GM12891 (cell line): ENCODE measurements around the gene HSD17B13.
A peak's percentile ranks its signal among the peaks of the same experiment; 100 is the strongest.
"Not testable (repeated sequence)": the region's sequence is repeated elsewhere in the genome, so short reads cannot be mapped to it uniquely, and the experiment has no call there.

Source experiments
- DNase-seq: peaks from one replicate; pipeline ENCODE4 v3.0.0; 2011; ENCODE audit warnings: low spot score; ENCODE audit not compliant: insufficient read length
- FAIRE-seq: peaks from 2 replicates; lab custom pipeline; 2011; peaks lifted over from hg19 to GRCh38; lab: Jason Lieb, UNC
- PAX5 ChIP-seq: IDR thresholded peaks from 2 replicates; pipeline ENCODE4 v1.6.1; 2011; ENCODE audit warnings: low read length, moderate library complexity, mild to moderate bottlenecking; ENCODE audit not compliant: insufficient read depth, severe bottlenecking
- POLR2A ChIP-seq: IDR thresholded peaks from 2 replicates; pipeline ENCODE4 v1.6.1; 2011; ENCODE audit warnings: low read depth, low read length, control low read depth
- POLR2AphosphoS5 ChIP-seq: IDR thresholded peaks from 2 replicates; pipeline ENCODE4 v1.6.1; 2011; ENCODE audit warnings: low read depth, low read length, control low read depth
- POU2F2 ChIP-seq: IDR thresholded peaks from 2 replicates; pipeline ENCODE4 v1.6.1; 2011; ENCODE audit warnings: low read depth, mild to moderate bottlenecking, control low read depth, low read length, moderate library complexity
- SPI1 ChIP-seq: IDR thresholded peaks from 2 replicates; pipeline ENCODE4 v1.6.1; 2011; ENCODE audit warnings: low read depth, low read length, control low read depth
- TAF1 ChIP-seq: IDR thresholded peaks from 2 replicates; pipeline ENCODE4 v1.6.1; 2011; ENCODE audit warnings: low read depth, low read length, control low read depth

Gene HSD17B13

GRCh38 chr4:87304745-87305432 lies 17.8 kb downstream of the HSD17B13 start:
- DNase-seq (no peak), FAIRE-seq (no peak)
- TF ChIP-seq POLR2A (no peak), TAF1 (no peak), SPI1 (no peak), POU2F2 (no peak), POLR2AphosphoS5 (no peak), PAX5 (no peak)

DNA sequence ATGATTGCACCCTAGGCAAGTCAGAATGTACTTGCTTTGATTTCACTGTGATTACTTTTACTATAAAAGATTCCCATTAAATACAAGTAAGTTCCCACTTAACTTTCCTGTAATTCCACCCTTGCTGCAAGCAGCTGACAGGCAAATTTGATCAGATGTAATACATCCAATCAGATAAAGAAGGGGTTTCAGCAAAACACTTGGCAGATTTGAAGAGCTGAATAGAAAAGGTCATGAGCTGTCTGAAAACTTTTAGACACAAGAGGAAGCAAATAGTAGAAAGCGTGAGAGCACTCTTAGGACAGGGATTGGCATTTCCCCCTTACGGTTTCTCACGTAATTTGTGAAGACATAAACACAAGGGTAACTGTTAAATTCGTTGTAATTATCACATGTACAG lies 22.8 kb downstream of the HSD17B13 start:
- TF ChIP-seq SPI1 (no peak), PAX5 (no peak)
- DNase-seq (no peak), FAIRE-seq (no peak)

GRCh38 chr4:87298362-87298761 lies 24.3 kb downstream of the HSD17B13 start:
- DNase-seq = no peak
- FAIRE-seq = no peak
- no peak for TF ChIP-seq PAX5
- no peak for TF ChIP-seq SPI1
- no peak for TF ChIP-seq POLR2AphosphoS5
- TF ChIP-seq POLR2A = no peak
- no peak for TF ChIP-seq POU2F2
- no peak for TF ChIP-seq TAF1

GRCh38 chr4:87294911-87295310 lies 27.8 kb downstream of the HSD17B13 start:
- not testable (repeated sequence) for FAIRE-seq, DNase-seq

GRCh38 chr4:87293889-87294288 lies 28.8 kb downstream of the HSD17B13 start:
- not testable (repeated sequence) for FAIRE-seq, DNase-seq

GRCh38 chr4:87286970-87287369 lies 35.7 kb downstream of the HSD17B13 start:
- FAIRE-seq (no peak), DNase-seq (no peak)
- TF ChIP-seq POLR2AphosphoS5 (no peak), TAF1 (no peak), POU2F2 (no peak), PAX5 (no peak), POLR2A (no peak), SPI1 (no peak)

GRCh38 chr4:87284268-87284667 lies 38.4 kb downstream of the HSD17B13 start:
- DNase-seq, FAIRE-seq: not testable (repeated sequence)

DNA sequence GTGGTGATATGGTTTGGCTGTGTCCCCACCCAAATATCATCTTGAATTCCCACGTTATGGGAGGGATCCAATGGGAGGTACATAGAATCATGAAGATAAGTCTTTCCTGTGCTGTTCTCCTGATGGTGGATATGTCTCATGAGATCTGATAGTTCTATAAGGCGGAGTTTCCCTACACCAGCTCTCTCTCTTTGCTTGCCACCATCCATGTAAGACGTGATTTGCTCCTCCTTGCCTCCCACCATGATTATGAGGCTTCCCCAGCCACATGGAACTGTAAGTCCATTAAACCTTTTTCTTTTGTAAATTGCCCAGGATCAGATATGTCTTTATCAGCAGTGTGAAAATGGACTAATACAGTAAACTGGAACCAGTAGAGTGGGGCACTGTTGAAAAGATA lies 39.5 kb downstream of the HSD17B13 start:
- no peak for FAIRE-seq
- TF ChIP-seq TAF1 (no peak), POLR2AphosphoS5 (no peak), PAX5 (no peak), POU2F2 (no peak), SPI1 (no peak), POLR2A (no peak)
- DNase-seq = no peak

DNA sequence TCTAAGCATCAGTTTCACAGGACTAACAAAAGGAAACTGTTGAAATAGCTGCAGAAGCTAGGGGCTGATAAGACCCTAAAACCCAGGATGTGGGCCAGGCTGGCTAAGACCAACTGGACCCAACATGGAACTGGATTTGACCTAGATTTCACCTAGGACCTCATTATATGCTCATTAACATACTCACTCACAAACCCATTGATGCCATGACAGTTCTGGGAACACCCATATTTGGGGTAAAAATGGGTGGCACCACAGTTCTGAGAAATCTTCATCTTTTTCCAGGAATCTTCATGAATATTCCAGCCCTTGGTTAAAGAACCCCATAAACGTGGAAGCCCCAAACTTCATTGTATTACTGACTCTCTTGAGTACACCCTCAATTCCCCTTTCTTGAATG lies 41.1 kb downstream of the HSD17B13 start:
- DNase-seq = no peak
- FAIRE-seq = no peak
- TF ChIP-seq TAF1 (no peak), PAX5 (no peak)

DNA sequence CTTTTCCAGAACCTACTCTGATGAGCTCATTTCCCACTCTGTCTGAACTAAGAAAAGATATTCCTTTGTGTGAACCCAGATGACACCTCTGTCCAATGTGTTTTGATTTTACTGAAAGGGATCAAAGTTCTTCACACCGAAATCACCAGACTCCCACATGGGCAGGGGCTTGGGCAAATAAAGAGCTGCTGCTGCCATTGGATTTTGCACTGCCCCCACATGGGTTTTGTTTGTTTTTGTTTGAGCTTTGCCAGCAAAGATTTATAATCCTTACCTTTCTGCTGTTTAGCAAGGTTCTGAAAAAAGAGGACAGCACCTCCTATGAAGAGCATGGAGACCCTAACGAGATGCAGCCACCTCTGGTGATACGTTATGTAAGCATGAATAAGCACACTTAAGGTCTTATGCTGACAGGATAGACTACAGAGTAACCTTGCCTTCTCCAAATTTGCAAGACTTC lies 44.3 kb downstream of the HSD17B13 start:
- DNase-seq (no peak), FAIRE-seq (no peak)
- no peak for TF ChIP-seq POLR2AphosphoS5

DNA sequence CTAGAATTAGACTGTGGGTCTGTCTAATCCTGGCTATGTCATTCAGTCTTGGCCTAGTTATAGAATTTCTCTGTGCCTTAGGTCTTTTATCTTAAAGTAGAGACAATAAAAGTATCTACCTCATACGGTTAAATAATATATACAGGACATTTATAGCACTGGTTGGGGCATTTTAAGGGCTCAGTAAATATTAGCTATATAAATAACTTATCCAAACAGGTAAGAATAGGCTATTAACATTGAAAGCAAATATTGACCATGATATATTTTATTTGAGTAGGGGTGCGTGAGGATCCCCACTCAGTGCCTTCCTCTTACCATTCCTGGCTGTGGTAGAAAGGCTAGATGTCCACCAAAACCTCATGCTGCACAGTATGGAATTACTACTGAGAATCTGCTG lies 47.4 kb downstream of the HSD17B13 start:
- FAIRE-seq = no peak
- no peak for DNase-seq
- TF ChIP-seq PAX5 = no peak
- TF ChIP-seq POLR2AphosphoS5 = no peak
- TF ChIP-seq POU2F2 = no peak
- no peak for TF ChIP-seq SPI1
- no peak for TF ChIP-seq TAF1
- TF ChIP-seq POLR2A = no peak

DNA sequence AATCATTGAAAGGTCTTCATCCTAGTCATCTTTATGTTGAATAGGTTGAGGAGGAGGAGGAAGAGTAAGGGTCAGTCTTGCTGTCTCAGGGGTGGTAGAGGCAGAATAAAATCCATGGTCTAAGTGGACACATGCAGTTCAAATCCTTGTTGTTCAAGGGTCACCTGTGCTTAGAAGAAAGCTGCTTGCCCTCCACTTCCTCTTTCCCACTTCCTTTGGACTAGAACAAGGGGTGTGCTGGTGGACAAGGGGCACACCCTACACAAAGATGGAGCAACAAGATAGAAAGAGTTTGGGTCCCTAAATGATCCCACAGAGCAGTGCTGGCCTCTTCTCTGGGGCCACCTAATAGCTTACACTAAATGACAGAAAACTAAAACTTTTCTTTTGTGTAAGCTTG lies 47.9 kb downstream of the HSD17B13 start:
- FAIRE-seq (no peak), DNase-seq (no peak)
- TF ChIP-seq PAX5 = no peak
- TF ChIP-seq SPI1 = peak; percentile 68
